ENCODE data around the gene INHBB. TPM values are rescaled to one million over a fixed set of nuclear protein-coding genes. Genes with fewer than 3 reads are reported as not detected.

INHBB gene
- total RNA-seq, 2 experiments from 2014 or later = not detected

DNA sequence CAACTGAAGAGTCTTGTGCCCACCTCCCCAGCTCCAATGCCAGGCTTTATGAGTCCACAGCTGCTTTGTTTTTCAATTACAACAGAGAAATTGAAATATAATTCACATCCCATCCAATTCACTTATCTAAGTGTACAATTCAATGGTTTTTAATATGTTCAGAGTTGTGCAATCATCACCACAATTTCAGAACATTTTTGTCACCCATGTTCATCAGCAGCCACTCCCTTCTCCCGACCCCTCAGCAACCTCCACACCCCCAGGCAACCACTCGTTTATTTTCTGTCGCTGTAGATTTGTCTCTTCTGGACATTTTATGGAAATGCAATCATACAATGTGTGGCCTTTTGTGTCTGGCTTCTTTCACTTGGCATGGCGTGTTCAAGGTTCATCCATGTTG is 23.3 kb downstream of the INHBB start:
- no peaks in the 10 kb centered on the region for H3K36me3 ChIP-seq (ENCODE audit: insufficient read depth, low read length)
- ChIA-PET POLR2A (no interaction called here), CTCF (no interaction called here)
- DNase-seq (no peak), ATAC-seq (ENCODE audit: poor library complexity) (no peak)
- peaks cover 0 to 5% of the 10 kb centered on the region in 2 experiments for H3K9me3 ChIP-seq (ENCODE audit: control insufficient read depth in 1 of 2, insufficient read depth in 1 of 2, low read length in 2 of 2)
- H3K27ac ChIP-seq (ENCODE audit: low read depth in 1 of 2, low read length in 2 of 2) = no peak overlapping the region
- Mint-ChIP-seq H3K4me1 (ENCODE audit: low read depth) (no peaks in the 10 kb centered on the region), H3K36me3 (ENCODE audit: low read depth) (no peaks in the 10 kb centered on the region), H3K27me3 (peaks cover 5% of the 10 kb centered on the region), H3K27ac (no peak overlapping the region), H3K9me3 (no peaks in the 10 kb centered on the region), H3K4me3 (no peak overlapping the region)
- H3K4me3 ChIP-seq (ENCODE audit: low read length) = no peak overlapping the region
- peaks cover 0 to 4% of the 10 kb centered on the region in 2 experiments for H3K27me3 ChIP-seq (ENCODE audit: control insufficient read depth in 1 of 2, insufficient read depth in 2 of 2, low read length in 2 of 2)
- intact Hi-C loops (cut with DNase I, micrococcal nuclease) = no loop called here
- TF ChIP-seq, protein P1, sequence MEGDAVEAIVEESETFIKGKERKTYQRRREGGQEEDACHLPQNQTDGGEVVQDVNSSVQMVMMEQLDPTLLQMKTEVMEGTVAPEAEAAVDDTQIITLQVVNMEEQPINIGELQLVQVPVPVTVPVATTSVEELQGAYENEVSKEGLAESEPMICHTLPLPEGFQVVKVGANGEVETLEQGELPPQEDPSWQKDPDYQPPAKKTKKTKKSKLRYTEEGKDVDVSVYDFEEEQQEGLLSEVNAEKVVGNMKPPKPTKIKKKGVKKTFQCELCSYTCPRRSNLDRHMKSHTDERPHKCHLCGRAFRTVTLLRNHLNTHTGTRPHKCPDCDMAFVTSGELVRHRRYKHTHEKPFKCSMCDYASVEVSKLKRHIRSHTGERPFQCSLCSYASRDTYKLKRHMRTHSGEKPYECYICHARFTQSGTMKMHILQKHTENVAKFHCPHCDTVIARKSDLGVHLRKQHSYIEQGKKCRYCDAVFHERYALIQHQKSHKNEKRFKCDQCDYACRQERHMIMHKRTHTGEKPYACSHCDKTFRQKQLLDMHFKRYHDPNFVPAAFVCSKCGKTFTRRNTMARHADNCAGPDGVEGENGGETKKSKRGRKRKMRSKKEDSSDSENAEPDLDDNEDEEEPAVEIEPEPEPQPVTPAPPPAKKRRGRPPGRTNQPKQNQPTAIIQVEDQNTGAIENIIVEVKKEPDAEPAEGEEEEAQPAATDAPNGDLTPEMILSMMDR (IDR thresholded peaks at IDR 0.05) = no peak
- no peaks in the 10 kb centered on the region for H3K4me1 ChIP-seq (ENCODE audit: insufficient read depth, low read length)

DNA sequence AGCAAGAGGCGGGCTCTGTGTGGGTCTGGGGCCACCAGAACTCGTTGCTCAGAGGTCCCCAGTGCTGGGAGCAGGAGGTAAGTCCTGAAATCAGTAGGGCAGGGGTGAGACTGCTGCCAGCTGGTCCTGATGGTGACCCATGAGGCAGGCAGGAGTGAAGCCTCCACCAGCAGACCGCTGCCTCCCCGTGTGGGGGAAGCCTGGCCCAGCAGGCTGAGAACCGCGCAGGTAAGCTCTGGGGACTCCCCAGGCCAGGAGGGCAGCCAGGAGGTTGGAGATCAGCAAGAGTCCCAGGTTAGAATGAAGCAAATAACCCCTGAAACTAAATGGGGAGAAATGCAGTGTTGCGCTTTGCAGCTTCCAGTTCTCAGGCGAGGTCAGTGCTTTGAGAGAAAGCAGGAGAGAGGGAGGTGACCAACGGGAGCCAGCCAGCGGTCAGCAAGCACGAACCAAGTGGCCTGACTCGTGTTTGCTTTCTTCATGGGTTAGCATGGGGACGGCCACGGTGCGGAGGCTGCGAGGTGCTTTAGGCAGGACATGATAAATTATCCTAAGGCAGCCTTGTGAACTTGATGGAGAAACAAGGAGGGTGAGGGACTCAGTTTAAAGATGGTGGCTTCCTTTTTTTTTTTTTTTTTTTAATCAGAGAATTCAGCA is 26.2 kb downstream of the INHBB start:
- H3K4me3 Mint-ChIP-seq = no peak overlapping the region
- H3K4me1 Mint-ChIP-seq (ENCODE audit: low read depth) = no peaks in the 10 kb centered on the region
- H3K27me3 ChIP-seq (ENCODE audit: control insufficient read depth in 1 of 2, insufficient read depth in 2 of 2, low read length in 2 of 2) = peaks cover 0 to 6% of the 10 kb centered on the region in 2 experiments
- H3K4me1 ChIP-seq (ENCODE audit: insufficient read depth, low read length) = no peaks in the 10 kb centered on the region
- TF ChIP-seq, protein P1 (IDR thresholded peaks at IDR 0.05) = no peak
- intact Hi-C loops (cut with DNase I, micrococcal nuclease) = no loop called here
- H3K36me3 Mint-ChIP-seq (ENCODE audit: low read depth) = no peaks in the 10 kb centered on the region
- H3K27ac ChIP-seq (ENCODE audit: low read depth in 1 of 2, low read length in 2 of 2) = no peak overlapping the region
- peaks cover 0 to 5% of the 10 kb centered on the region in 2 experiments for H3K9me3 ChIP-seq (ENCODE audit: control insufficient read depth in 1 of 2, insufficient read depth in 1 of 2, low read length in 2 of 2)
- ATAC-seq (ENCODE audit: poor library complexity) (no peak), DNase-seq (no peak)
- no peaks in the 10 kb centered on the region for H3K9me3 Mint-ChIP-seq
- CTCF ChIA-PET = no interaction called here
- POLR2A ChIA-PET = no interaction called here
- H3K4me3 ChIP-seq (ENCODE audit: low read length) = no peak overlapping the region
- H3K27me3 Mint-ChIP-seq = peaks cover 5% of the 10 kb centered on the region
- no peak overlapping the region for H3K27ac Mint-ChIP-seq
- H3K36me3 ChIP-seq (ENCODE audit: insufficient read depth, low read length) = no peaks in the 10 kb centered on the region

DNA sequence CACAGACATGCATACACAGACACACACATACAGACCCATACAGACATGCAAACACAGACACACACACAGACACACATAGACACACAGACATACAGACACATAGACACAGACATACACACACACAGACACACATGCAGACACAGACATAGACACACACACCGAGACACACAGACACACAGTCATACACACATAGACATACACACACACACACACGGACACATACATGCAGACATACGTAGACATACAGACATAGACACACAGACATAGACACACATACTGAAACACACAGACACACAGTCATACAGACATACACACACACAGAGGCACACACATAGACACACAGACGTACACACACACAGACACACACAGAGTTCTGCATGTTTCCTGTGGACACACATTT is 26.9 kb downstream of the INHBB start:
- Histone ChIP-seq H3K4me1 (ENCODE audit: insufficient read depth, low read length) (no peaks in the 10 kb centered on the region), H3K27ac (ENCODE audit: low read depth in 1 of 2, low read length in 2 of 2) (no peak overlapping the region), H3K27me3 (ENCODE audit: control insufficient read depth in 1 of 2, insufficient read depth in 2 of 2, low read length in 2 of 2) (peaks cover 0 to 6% of the 10 kb centered on the region in 2 experiments), H3K9me3 (ENCODE audit: control insufficient read depth in 1 of 2, insufficient read depth in 1 of 2, low read length in 2 of 2) (peaks cover 0 to 5% of the 10 kb centered on the region in 2 experiments), H3K4me3 (ENCODE audit: low read length) (no peak overlapping the region), H3K36me3 (ENCODE audit: insufficient read depth, low read length) (no peaks in the 10 kb centered on the region)
- Mint-ChIP-seq H3K36me3 (ENCODE audit: low read depth) (no peaks in the 10 kb centered on the region), H3K4me1 (ENCODE audit: low read depth) (no peaks in the 10 kb centered on the region), H3K9me3 (no peaks in the 10 kb centered on the region), H3K27me3 (peaks cover 9% of the 10 kb centered on the region), H3K27ac (no peak overlapping the region), H3K4me3 (no peak overlapping the region)
- no peak for ATAC-seq (ENCODE audit: poor library complexity)
- intact Hi-C loops (cut with DNase I, micrococcal nuclease) = no loop called here
- POLR2A ChIA-PET = no interaction called here
- DNase-seq = no peak
- CTCF ChIA-PET = no interaction called here
- TF ChIP-seq, protein P1 (IDR thresholded peaks at IDR 0.05) = no peak
